ENCODE results near the gene AFM.

The AFM gene

DNA sequence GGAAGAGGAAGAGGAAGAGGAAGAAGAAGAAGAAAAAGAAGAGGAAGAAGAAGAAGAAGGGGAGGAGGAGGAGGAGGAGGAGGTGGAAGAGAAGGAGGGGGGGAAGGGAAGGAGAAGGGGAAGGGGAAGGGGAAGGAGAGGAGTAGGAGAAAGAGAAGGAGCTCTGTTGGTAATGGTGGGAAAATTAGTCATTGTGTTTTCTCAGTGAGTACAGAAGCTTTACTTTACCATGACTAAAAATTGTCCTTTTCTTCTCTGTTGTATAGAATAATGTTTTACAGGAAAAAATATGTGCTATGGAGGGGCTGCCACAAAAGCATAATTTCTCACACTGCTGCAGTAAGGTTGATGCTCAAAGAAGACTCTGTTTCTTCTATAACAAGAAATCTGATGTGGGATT lies 4.1 kb downstream of the AFM start:
- DNase-seq (ENCODE audit: insufficient read length, low spot score) (no peak), FAIRE-seq (no peak)
- TF ChIP-seq POLR2A (IDR thresholded peaks at IDR 0.05; ENCODE audit: low read depth, low read length) (no peak), PAX5 (IDR thresholded peaks at IDR 0.05; ENCODE audit: insufficient read depth, low read length, severe bottlenecking) (no peak), POLR2AphosphoS5 (IDR thresholded peaks at IDR 0.05; ENCODE audit: low read depth, low read length) (no peak), SPI1 (IDR thresholded peaks at IDR 0.05; ENCODE audit: low read depth, low read length) (no peak), TAF1 (IDR thresholded peaks at IDR 0.05; ENCODE audit: low read depth, low read length) (no peak), POU2F2 (IDR thresholded peaks at IDR 0.05; ENCODE audit: low read depth, low read length) (no peak)

DNA sequence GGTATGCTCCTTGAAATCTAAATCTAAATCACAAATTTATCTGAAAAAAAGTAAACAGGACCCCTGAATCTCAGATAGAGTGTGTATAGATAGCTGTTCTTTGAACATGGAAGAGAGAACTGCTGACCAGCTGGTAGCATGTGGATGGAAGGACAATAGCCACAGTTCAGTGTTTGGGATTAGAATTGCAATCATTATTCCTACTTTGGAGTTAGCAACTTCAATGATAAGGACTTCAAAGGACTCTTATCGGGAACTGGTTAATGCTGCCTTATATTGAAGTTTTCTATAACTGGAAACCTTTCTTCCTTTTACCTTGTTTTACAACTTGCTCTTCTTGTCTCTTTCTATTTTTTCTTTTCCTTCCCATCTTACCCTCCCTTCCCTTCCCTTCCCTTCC lies 5.0 kb downstream of the AFM start:
- no peak for TF ChIP-seq POU2F2 (IDR thresholded peaks at IDR 0.05; ENCODE audit: low read depth, low read length)
- TF ChIP-seq SPI1 (IDR thresholded peaks at IDR 0.05; ENCODE audit: low read depth, low read length), result no peak
- no peak for TF ChIP-seq POLR2A (IDR thresholded peaks at IDR 0.05; ENCODE audit: low read depth, low read length)
- TF ChIP-seq TAF1 (IDR thresholded peaks at IDR 0.05; ENCODE audit: low read depth, low read length), result no peak
- TF ChIP-seq PAX5 (IDR thresholded peaks at IDR 0.05; ENCODE audit: insufficient read depth, low read length, severe bottlenecking), result no peak
- TF ChIP-seq POLR2AphosphoS5 (IDR thresholded peaks at IDR 0.05; ENCODE audit: low read depth, low read length), result no peak
- no peak for FAIRE-seq
- DNase-seq (ENCODE audit: insufficient read length, low spot score), result no peak

DNA sequence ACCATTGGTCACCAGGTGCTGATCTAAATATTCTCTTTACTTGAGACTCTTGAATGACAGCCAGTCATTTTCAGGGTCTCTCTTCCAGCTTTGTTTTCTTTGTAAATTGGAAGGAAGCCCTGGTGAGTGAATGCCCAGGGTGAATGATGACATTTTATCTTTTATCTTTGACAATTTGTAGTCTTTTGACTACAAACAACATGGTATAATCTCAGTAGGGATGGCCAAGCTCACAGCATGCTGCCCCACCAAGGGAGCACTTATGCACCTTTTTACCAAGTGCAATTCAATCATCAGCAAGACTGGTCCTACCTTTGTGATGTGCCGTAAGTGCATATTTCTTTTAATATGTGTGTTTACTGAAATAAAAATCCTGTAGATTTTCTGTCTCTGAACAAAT lies 5.7 kb downstream of the AFM start:
- FAIRE-seq, result no peak
- DNase-seq (ENCODE audit: insufficient read length, low spot score), result no peak
- TF ChIP-seq SPI1 (IDR thresholded peaks at IDR 0.05; ENCODE audit: low read depth, low read length) (no peak), TAF1 (IDR thresholded peaks at IDR 0.05; ENCODE audit: low read depth, low read length) (no peak), POLR2A (IDR thresholded peaks at IDR 0.05; ENCODE audit: low read depth, low read length) (no peak), POU2F2 (IDR thresholded peaks at IDR 0.05; ENCODE audit: low read depth, low read length) (no peak), PAX5 (IDR thresholded peaks at IDR 0.05; ENCODE audit: insufficient read depth, low read length, severe bottlenecking) (no peak), POLR2AphosphoS5 (IDR thresholded peaks at IDR 0.05; ENCODE audit: low read depth, low read length) (no peak)

DNA sequence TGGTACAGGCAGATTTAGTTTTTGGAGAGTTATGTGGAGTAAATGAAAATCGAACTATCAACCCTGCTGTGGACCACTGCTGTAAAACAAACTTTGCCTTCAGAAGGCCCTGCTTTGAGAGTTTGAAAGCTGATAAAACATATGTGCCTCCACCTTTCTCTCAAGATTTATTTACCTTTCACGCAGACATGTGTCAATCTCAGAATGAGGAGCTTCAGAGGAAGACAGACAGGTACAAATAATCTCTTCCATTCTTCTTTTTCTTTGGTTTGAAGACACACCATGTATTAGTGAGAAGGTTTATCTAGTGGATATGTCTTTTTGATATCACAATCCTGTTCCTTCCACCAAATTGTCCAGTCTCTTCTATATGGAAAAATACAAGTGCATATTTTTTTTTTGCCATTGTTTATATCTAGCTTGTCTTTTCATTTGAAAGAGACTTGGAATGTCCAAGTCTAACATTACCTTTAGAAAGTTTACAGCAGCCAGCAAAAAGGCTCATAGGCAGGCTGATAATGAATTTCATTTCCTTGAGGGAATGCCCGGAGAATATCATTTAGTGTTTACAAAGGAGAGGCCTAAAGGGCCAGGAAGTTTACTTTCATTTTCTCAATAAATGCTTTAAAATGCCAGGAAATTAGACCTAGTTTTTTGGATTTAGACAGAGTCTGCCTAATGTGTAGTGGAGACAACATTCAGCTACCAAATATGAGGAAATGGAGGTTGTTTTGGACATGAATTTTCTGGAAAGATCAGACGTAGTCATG lies 18.6 kb downstream of the AFM start:
- TF ChIP-seq TAF1 (IDR thresholded peaks at IDR 0.05; ENCODE audit: low read depth, low read length) (no peak), PAX5 (IDR thresholded peaks at IDR 0.05; ENCODE audit: insufficient read depth, low read length, severe bottlenecking) (no peak)
- DNase-seq (ENCODE audit: insufficient read length, low spot score) (no peak), FAIRE-seq (no peak)

DNA sequence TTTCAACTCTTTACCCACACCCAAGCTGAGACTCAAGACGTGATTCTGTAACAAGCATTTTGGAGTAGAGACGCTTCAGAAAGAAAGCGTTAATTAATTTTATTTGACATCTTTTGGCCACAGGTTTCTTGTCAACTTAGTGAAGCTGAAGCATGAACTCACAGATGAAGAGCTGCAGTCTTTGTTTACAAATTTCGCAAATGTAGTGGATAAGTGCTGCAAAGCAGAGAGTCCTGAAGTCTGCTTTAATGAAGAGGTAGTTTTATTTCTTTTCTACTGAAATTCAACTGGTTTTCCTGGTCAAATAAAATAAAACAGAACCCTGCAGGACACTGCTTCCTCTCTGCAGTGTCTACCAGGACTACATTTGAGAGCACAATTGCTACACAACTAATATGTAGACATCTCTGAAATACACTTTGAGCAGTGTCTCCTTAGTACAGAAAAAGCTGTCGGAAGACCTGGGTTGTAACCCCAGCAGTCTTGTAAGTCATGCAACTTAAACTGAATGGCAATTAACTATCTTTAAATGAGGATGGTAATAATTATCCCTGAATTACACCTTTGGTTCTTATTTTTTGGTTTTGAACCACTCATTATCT lies 20.2 kb downstream of the AFM start:
- DNase-seq (ENCODE audit: insufficient read length, low spot score), result no peak
- TF ChIP-seq POLR2AphosphoS5 (IDR thresholded peaks at IDR 0.05; ENCODE audit: low read depth, low read length) (no peak), POLR2A (IDR thresholded peaks at IDR 0.05; ENCODE audit: low read depth, low read length) (no peak), PAX5 (IDR thresholded peaks at IDR 0.05; ENCODE audit: insufficient read depth, low read length, severe bottlenecking) (no peak), TAF1 (IDR thresholded peaks at IDR 0.05; ENCODE audit: low read depth, low read length) (no peak), POU2F2 (IDR thresholded peaks at IDR 0.05; ENCODE audit: low read depth, low read length) (no peak), SPI1 (IDR thresholded peaks at IDR 0.05; ENCODE audit: low read depth, low read length) (no peak)
- FAIRE-seq, result no peak

DNA sequence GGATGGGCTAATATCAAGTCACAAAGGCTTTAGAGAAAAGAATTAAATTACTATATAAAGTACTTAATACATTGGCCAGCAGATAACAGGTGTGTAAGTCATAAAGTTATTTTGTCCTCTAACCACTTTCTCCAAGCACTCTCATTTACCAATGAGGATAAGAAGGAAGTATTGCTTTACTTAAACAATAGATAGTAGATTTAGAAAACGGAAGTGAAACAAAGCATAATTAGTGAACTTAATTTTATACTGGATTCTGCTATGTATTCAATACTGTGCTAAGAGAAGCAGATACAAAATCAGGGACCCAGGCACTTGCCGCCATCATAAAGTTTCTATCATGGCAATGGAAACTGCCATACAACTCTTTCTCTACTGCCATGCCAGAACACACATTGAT lies 24.0 kb downstream of the AFM start:
- FAIRE-seq (no peak), DNase-seq (ENCODE audit: insufficient read length, low spot score) (no peak)
- no peak for TF ChIP-seq PAX5 (IDR thresholded peaks at IDR 0.05; ENCODE audit: insufficient read depth, low read length, severe bottlenecking)
- TF ChIP-seq POLR2A (IDR thresholded peaks at IDR 0.05; ENCODE audit: low read depth, low read length), result no peak
- TF ChIP-seq POU2F2 (IDR thresholded peaks at IDR 0.05; ENCODE audit: low read depth, low read length), result no peak
- TF ChIP-seq POLR2AphosphoS5 (IDR thresholded peaks at IDR 0.05; ENCODE audit: low read depth, low read length), result no peak
- TF ChIP-seq SPI1 (IDR thresholded peaks at IDR 0.05; ENCODE audit: low read depth, low read length), result no peak
- no peak for TF ChIP-seq TAF1 (IDR thresholded peaks at IDR 0.05; ENCODE audit: low read depth, low read length)

DNA sequence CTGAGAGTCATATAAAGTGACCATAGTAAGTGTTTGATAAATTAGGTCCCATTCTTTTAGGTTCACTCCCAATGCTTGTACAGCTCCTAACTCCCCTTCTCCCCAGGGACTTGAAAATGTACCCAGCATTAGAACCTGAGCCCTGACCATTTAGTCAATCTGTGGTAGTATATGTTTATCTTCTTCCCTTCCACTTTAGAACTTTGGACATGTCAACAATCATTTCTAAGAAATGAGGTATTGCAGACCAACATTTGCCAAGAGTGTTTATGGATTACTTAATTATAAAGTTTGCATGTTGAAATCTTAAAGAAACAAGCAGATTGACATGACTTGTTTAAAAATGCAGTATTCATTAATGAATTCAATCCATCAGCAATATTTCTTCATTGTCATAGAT lies 26.0 kb downstream of the AFM start:
- DNase-seq (ENCODE audit: insufficient read length, low spot score), result no peak
- TF ChIP-seq POLR2AphosphoS5 (IDR thresholded peaks at IDR 0.05; ENCODE audit: low read depth, low read length) (no peak), POU2F2 (IDR thresholded peaks at IDR 0.05; ENCODE audit: low read depth, low read length) (no peak), POLR2A (IDR thresholded peaks at IDR 0.05; ENCODE audit: low read depth, low read length) (no peak), SPI1 (IDR thresholded peaks at IDR 0.05; ENCODE audit: low read depth, low read length) (no peak), PAX5 (IDR thresholded peaks at IDR 0.05; ENCODE audit: insufficient read depth, low read length, severe bottlenecking) (no peak), TAF1 (IDR thresholded peaks at IDR 0.05; ENCODE audit: low read depth, low read length) (no peak)
- no peak for FAIRE-seq

DNA sequence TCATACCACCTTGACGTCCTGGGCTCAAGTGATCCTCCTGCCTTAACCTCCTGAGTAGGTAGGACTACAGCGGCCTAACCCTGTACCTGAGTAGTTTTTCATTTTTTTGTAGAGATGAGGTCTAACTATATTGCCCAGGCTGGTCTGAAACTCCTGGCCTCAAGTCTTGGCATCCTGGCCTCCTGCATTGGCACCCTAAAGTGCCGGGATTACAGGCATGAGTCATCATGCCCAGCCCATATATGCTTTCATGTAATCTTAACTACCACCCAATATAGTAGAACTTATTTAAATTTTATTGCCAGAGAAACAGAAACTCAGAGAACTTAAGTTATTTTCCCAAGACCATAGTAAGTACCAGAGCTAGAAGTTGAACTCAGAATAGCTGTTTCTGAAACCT lies 27.1 kb downstream of the AFM start:
- no peak for FAIRE-seq
- TF ChIP-seq POLR2AphosphoS5 (IDR thresholded peaks at IDR 0.05; ENCODE audit: low read depth, low read length) (no peak), POU2F2 (IDR thresholded peaks at IDR 0.05; ENCODE audit: low read depth, low read length) (no peak), SPI1 (IDR thresholded peaks at IDR 0.05; ENCODE audit: low read depth, low read length) (no peak), PAX5 (IDR thresholded peaks at IDR 0.05; ENCODE audit: insufficient read depth, low read length, severe bottlenecking) (no peak), POLR2A (IDR thresholded peaks at IDR 0.05; ENCODE audit: low read depth, low read length) (no peak), TAF1 (IDR thresholded peaks at IDR 0.05; ENCODE audit: low read depth, low read length) (no peak)
- no peak for DNase-seq (ENCODE audit: insufficient read length, low spot score)

DNA sequence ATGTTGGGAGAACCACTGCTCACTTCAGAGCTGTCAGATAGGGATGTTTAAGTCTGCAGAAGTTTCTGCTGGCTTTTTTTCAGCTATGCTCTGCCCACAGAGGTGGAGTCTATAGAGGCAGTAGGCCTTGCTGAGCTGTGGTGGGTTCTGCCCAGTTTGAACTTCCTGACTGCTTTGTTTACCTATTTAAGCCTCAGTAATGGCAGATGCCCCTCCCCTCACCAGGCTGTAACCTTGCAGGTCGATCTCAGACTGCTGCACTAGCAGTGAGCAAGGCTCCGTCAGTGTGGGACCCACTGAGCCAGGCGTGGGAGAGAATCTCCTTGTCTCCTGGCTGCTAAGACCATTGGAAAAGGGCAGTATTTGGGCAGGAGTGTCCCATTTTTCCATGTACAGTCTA lies 36.8 kb downstream of the AFM start:
- FAIRE-seq, result no peak
- TF ChIP-seq TAF1 (IDR thresholded peaks at IDR 0.05; ENCODE audit: low read depth, low read length), result no peak
- no peak for TF ChIP-seq POU2F2 (IDR thresholded peaks at IDR 0.05; ENCODE audit: low read depth, low read length)
- TF ChIP-seq PAX5 (IDR thresholded peaks at IDR 0.05; ENCODE audit: insufficient read depth, low read length, severe bottlenecking), result no peak
- TF ChIP-seq POLR2A (IDR thresholded peaks at IDR 0.05; ENCODE audit: low read depth, low read length), result no peak
- no peak for TF ChIP-seq POLR2AphosphoS5 (IDR thresholded peaks at IDR 0.05; ENCODE audit: low read depth, low read length)
- no peak for TF ChIP-seq SPI1 (IDR thresholded peaks at IDR 0.05; ENCODE audit: low read depth, low read length)
- DNase-seq (ENCODE audit: insufficient read length, low spot score), result no peak
